HG02884 (cell line): ENCODE measurements around the gene KLKB1.
"Not testable (repeated sequence)": the region's sequence is repeated elsewhere in the genome, so short reads cannot be mapped to it uniquely, and the experiment has no call there.

Source experiments
- ATAC-seq: cut with Tn5 transposase; IDR thresholded peaks from one replicate; pipeline ENCODE4 v1.9.1; 2021; ENCODE audit warnings: mild to moderate bottlenecking, moderate library complexity; ENCODE audit not compliant: unreplicated experiment

Gene KLKB1

DNA sequence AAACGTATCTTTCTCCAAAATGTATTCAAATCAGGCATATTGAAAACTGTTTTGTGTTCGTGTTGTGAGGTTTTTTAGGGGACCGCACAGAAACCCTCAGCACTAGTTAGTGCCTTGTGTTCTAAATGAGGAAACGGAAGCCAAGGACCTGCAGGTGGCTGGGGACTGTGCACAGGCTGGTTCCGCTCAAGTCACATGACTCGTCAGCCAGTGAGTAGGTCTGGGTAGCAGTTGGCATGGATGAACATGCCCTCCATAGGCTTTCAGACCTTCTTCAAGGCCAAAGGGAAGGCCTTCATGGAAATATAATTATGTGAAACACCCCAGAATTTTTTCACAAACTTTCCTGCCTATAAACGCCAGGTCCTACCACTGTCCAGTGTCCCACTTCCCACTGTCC, 37.4 kb downstream of the KLKB1 start:
- no peak for ATAC-seq

DNA sequence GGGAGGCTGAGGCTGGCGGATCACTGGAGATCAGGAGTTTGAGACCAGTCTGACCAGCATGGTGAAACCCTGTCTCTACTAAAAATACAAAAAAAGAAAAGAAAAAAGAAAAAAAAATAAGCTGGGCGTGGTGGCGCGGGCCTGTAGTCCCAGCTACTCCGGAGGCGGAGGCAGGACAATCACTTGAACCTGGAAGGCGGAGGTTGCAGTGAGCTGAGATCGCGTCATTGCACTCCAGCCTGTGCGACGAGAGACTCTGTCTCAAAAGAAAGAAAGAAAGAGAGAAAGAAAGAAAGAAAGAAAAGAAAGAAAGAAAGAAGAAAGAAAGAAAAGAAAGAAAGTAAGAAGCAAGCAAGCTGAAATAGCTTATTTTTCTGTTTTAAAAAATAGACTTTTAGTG, 37.9 kb downstream of the KLKB1 start:
- ATAC-seq: not testable (repeated sequence)

- ATAC-seq: no peak
Measured at GRCh38 chr4:186265683-186266652, 38.7 kb downstream of the KLKB1 start, which contains the start of gene F11. Gene F11 (plus strand): TSS chr4:186266189. CDS start chr4:186267137, 948 bp downstream.

DNA sequence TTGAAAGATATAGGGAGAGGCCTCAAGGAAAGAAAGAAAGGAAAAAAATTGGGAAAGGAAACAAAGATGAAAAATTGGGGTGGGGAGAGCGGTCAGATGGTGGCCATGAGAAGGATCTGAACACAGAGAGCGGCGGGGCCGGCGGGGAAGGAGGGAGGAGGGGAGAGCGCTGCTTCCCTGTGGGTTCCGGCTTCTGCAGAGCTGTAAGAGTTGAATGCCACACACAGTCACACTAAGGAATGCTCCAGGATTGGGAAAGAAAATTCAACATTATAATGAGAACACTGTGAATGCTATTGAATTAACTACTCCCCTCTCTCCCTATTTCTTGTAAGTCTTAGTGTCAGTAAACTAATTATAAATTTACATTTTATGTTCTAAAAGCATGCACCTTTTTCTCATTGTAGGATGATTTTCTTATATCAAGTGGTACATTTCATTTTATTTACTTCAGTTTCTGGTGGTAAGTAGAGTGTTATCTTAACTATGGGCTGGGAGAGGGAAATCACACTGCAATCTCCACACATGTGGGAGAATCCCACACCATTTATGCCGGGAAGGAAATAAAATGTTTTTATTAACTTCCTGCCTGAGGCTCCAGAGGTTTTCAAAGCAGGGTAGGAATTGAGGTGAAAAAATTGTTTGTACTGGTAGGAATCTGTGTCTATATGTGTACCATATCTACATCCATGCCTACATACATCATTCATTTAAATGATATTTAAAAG, 39.6 kb downstream of the KLKB1 start:
- ATAC-seq: no peak

GRCh38 chr4:186271081-186271678, 43.9 kb downstream of the KLKB1 start:
- no peak for ATAC-seq

GRCh38 chr4:186272699-186273391, 45.5 kb downstream of the KLKB1 start:
- no peak for ATAC-seq

GRCh38 chr4:186273392-186273789, 46.1 kb downstream of the KLKB1 start:
- not testable (repeated sequence) for ATAC-seq

DNA sequence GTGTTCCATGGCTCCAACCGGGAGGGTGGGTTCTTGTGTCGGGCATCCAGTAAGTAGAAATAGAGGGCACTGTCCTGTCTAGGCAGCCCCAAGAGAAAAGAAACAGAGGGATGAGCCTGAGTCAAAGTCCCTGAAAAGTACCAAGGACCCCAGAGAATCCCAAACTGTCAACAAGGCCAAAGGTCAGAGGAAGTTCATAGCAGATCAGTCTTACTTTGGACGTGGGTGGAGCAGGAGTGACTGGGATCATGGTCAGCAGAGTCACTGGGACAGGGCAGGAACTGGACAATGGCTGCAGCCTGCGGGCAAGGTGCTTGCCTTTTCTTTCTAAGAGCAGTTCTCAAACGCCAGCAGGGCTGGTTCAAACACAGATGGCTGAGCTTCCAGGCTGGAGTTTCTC, 56.0 kb downstream of the KLKB1 start:
- no peak for ATAC-seq

DNA sequence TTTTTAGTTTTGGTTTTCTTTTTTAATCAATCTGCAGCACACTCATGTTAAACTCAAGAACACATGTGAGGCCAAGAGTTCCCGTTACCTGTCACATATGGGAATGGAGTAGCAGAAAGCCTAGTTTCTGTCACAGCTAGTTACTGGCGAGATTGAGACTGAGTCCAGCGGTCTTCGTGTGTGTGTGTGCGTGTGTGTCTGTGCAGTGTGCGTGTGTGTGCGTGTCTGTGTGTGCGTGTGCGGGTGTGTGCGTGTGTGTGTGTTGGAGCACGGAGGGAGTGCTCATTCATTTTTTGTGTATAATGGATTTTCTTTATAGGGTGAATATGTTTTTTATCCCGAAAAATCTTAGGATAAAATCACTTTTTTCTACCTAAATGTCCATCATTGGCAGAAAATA, 57.8 kb downstream of the KLKB1 start:
- no peak for ATAC-seq

GRCh38 chr4:186286581-186286980, 59.3 kb downstream of the KLKB1 start:
- no peak for ATAC-seq

DNA sequence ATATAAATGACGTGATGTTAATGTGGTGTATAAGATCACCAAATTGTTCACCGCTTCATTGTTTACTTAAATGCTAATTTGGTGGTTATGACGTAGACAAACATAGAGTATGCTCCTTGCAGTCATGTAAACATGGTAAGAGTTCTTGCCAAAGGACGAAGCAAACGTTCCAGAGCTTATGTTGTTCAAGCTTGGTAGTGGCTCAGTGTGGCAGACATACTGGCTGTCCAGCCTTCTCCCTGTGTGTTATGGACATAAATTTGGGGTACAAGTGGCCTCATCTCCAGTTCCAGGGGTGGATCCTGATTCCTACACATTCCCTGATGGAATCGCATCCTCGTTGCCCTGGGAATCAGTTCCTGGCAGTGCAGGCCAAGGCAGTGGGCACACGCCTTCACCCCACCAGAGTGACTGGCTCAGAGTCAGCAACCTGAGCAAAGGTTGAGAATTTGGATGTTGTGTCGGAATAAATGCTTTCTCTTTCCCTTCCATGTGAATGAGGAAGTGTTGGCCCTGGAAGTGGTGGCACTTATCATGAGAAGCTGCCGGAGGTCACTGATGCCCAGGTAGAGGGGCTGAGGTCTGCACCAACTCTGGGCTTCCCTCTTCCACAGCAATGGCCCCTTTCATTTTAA, 64.1 kb downstream of the KLKB1 start:
- no peak for ATAC-seq

DNA sequence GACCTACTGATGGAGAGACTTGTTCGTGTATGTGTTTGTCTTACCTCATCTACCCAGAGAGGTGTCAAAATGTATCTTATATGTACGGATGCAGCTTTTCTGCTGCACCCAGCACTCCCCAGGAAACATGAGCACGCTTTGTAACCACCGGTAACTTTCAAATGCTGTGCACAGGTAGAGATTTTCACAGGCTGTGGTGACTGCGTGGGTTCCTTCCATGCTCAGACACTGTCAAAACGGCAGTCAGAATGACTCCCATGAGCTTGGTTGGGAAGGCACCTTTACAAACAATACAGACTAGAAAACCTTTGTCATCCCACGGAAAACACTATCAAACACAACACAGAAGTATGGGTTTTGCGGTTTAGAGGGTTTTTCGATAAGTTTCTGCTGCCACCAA, 66.9 kb downstream of the KLKB1 start:
- ATAC-seq: no peak

DNA sequence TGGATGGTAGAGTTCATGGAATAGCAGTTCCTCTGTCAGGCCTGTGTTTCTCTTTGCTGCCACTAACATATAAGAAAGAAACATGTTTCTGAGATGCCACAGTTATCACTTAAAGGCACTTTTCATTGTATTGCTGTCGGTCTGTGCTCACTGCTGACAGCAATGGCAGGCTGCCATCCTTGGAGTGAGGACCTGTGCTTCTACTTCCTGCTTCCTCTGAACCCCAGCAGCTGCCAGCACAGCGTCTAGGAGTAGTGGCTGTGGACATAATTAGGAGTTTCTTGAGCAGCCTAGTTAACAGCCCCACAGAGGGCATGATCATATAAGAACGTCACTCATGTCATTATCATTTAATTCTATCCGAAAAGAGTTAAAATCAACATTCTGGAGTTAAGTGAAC, 69.2 kb downstream of the KLKB1 start:
- ATAC-seq: no peak

DNA sequence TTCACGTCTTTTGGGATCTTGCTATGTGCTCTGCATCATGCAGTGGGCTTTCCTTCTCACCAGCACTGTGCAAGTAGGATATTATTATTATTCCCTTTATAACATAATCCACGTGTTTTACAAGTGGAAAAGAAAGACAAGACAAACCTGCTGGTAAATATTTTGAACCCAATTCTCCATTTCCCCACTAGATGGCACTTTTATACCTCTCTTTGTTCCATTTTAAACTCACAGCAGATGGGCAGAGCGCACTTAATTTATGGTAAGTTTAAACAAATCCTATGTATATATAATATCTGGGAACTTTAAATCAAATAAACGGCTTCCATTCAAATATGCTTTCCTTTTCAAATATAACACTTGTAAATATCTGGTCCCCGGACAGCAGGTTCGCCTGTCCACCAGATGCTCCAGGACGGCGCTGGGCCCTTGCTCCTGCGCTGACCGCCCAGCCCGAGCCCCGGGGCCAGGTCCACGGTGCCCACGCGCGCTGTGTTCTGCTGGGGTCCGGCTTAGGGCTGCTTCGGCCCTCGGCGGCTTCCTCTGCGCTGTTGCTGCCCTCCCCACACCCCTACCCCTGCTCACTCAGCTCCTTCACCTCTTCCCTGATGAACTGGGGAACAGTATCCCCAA, 69.8 kb downstream of the KLKB1 start:
- ATAC-seq: no peak

- ATAC-seq: no peak
Measured at GRCh38 chr4:186298031-186298647, 70.8 kb downstream of the KLKB1 start.

DNA sequence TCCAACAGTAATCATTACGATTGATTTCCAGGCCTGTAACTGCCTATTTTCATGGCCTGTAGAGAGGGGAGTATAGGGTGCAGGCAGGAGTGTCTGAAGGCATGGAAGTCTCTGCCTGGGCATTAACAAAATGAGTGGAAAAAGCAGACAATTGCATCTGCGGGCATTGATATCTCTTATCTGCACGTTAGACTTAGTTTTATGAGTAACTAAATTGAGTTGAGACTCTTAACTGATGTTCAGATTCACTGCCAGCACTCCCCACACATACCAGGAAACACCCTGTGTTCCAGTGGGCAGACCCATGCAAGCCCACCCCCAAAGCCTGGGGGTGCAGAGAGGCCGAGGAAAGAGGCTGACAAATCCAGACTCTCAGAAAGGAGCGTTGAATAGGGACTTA, 72.0 kb downstream of the KLKB1 start:
- ATAC-seq: no peak

DNA sequence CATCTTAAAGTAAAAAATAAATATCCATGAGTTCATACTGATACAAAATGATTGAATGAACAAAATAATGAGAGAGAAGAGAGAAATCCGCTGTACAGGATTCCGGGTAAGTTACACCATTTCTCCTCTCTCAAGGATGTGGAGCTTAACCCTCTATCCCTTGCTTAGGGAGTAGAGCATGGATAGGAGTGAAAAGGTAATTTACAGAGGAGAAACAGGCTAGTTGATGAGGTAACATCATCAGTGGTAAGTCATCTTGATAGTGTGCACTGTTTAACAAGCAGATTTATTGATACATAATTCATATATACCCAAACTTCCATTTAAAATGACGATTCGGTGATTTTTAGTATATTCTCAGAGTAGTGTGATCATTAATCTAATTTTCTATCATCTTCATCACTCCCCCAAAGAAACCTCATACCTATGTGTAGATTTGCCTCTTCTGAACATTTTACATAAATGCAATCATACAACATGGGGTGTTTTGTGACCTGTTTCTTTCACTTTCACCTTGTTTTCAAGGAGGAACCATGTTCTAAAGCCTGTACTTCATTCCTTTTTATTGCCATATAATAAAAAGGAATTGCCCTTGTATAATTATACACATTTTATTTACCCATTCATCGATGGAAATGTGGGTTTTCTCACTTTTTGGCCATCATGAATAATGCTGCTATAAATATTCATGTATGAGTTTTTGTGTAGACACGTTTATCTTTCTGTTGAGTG, 73.5 kb downstream of the KLKB1 start:
- no peak for ATAC-seq

GRCh38 chr4:186304216-186304615, 76.9 kb downstream of the KLKB1 start:
- ATAC-seq: no peak
